Stomach (tissue), 9 donors: ENCODE data around the gene RNF208. TPM values are rescaled to one million over a fixed set of nuclear protein-coding genes. Genes with fewer than 3 reads are reported as not detected.
"Not testable (repeated sequence)": the region's sequence is repeated elsewhere in the genome, so short reads cannot be mapped to it uniquely, and the experiment has no call there.

Experiments used
- DNase-seq, 2 donors: peaks; one replicate each; pipeline versions ENCODE4 v3.0.0 to v3.0.0-alpha.2; 2013 to 2019
- H3K27ac ChIP-seq, 5 donors: fragments of 200-600 bp in 4 of 5; sonication (generic) in 4 of 5; one replicate each; pipeline ENCODE4 v1.5.1; 2013 to 2019; ENCODE audit warnings: mild to moderate bottlenecking in 1 of 5, moderate library complexity in 1 of 5
- H3K27me3 ChIP-seq, 3 donors: fragments of 200-600 bp; sonication (generic); one replicate each; pipeline ENCODE4 v1.5.1; 2017 to 2019; ENCODE audit warnings: mixed run types in 1 of 3
- H3K36me3 ChIP-seq, 4 donors: fragments of 200-600 bp; sonication (generic); 1 replicate in 3 of 4; 2 replicates in 1 of 4; pipeline ENCODE4 v1.5.1; 2016 to 2019
- H3K4me1 ChIP-seq, 4 donors: fragments of 200-600 bp; sonication (generic); one replicate each; pipeline ENCODE4 v1.5.1; 2016 to 2019
- H3K4me3 ChIP-seq, 4 donors: fragments of 200-600 bp; sonication (generic) in 3 of 4; one replicate each; pipeline ENCODE4 v1.5.1; 2016 to 2019; ENCODE audit warnings: mild to moderate bottlenecking in 1 of 4
- H3K9me3 ChIP-seq, 4 donors: fragments of 200-600 bp; sonication (generic); one replicate each; pipeline ENCODE4 v1.5.1; 2016 to 2019
- EP300 ChIP-seq: sonication (generic); formaldehyde crosslinking; IDR thresholded peaks from one replicate; pipeline ENCODE4 v1.6.1; 2017; ENCODE audit warnings: antibody characterized with exemption
- POLR2A ChIP-seq, 4 donors: fragments of 450-650 bp; IDR thresholded peaks; one replicate each; pipeline ENCODE4 v1.6.1; 2016; ENCODE audit warnings: antibody characterized with exemption in 4 of 4, control low read depth in 2 of 4, mild to moderate bottlenecking in 1 of 4, moderate library complexity in 1 of 4
- POLR2AphosphoS5 ChIP-seq, 3 donors: sonication (generic); formaldehyde crosslinking; IDR thresholded peaks; one replicate each; pipeline ENCODE4 v1.6.1; 2016; ENCODE audit warnings: antibody characterized with exemption in 3 of 3
- WGBS, 5 donors: extraction: QIAGEN DNeasy Blood & Tissue Kit in 3 of 5; methylation state at CpG; one replicate each; pipeline versions ENCODE4 v1.1.5 to v1.1.7; 2013 to 2018; 5-methylcytosine and 5-hydroxymethylcytosine counted together
- intact Hi-C: fragments of 100-400 bp; cut with DNase I; formaldehyde crosslinking; loops from one replicate; pipeline ENCODE4 v1.15.1; 2023; ENCODE audit warnings: low total_unique reads
- polyA plus RNA-seq, 3 donors: library from polyadenylated mRNA; stranded (reverse); fragments of 200-250 nt; gene quantifications; one replicate each; pipeline ENCODE4 v1.2.3, GENCODE V29; 2013
- total RNA-seq, 5 donors: library from RNA; depleted of rRNA; stranded (reverse); fragments of >200 nt; gene quantifications; one replicate each; pipeline versions ENCODE4 v1.1.0 to v1.2.3, GENCODE V29; 2014 to 2016
- TF ChIP-seq, protein P1 (sequence below), 7 experiments: fragments of 450-650 bp in 4 of 7; fragments of 200-600 bp in 3 of 7; sonication (generic) in 3 of 7; IDR thresholded peaks; one replicate each; pipeline ENCODE4 v1.5.1; 2016 to 2019; ENCODE audit warnings: antibody characterized with exemption in 7 of 7, control low read depth in 2 of 7, mild to moderate bottlenecking in 1 of 7
- donor health status: healthy with polysubstance abuse.
- donor health status: Bipolar disorder and iron deficiency.
- donor health status: healthy.

The RNF208 gene
- total and polyA plus RNA-seq, 8 donors, result 0.45 to 18.7 (median 11.8) TPM; not detected in 1

DNA sequence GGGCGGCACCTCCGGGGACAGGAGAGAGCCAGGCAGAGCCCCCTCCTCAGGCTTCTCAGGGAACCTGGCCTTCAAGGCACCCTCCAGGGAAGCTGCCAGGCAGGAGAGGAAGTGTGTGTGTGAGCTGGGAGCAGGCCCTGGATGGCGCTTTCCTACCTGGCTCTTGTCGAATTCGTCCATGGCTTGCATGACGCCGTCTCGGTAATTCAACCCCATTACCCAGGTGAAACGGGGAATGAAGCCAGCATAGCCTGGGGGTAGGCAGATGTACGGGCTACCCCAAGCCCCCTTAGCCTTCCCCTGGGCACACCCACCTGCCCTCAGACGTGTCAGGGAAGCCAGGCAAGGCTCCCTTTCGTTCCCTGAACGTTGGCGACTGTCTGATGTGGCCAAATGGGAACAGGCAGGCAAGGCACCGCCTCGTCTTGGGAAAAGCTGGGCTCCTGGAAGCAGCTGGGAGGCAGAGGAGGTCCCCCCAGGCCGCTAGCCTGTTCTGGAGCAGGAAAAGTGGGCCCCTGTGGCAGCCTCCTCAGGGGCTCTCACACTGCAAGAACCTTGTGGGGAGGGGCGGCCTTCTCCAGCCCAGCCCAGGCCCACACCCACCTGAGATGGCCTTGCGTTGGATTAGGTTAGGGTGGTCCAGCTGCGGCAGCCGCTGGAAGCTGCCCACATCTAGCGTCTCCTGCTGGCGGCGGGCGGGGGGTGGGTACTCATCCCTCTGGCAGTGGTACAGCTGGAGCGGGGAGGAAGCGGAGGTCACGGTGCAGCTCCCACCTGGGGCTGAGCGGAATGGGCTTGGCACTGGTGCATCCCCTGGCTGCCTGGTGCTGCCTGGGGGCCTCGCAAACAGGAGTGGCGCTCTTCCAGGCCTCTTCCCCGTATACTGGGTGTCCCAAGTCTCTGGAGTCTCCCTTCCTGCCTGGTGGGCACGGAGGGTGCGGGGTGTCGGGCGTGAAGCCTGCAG, 22.7 kb upstream of the RNF208 start:
- H3K4me1 ChIP-seq, result peaks cover 25 to 35% (median 33%) of the 10 kb centered on the region in 4 donors
- H3K27me3 ChIP-seq, result no peaks in the 10 kb centered on the region
- peak in 1 of 2 donors; percentile 42 for DNase-seq
- intact Hi-C loops, result no loop called here
- TF ChIP-seq, protein P1, sequence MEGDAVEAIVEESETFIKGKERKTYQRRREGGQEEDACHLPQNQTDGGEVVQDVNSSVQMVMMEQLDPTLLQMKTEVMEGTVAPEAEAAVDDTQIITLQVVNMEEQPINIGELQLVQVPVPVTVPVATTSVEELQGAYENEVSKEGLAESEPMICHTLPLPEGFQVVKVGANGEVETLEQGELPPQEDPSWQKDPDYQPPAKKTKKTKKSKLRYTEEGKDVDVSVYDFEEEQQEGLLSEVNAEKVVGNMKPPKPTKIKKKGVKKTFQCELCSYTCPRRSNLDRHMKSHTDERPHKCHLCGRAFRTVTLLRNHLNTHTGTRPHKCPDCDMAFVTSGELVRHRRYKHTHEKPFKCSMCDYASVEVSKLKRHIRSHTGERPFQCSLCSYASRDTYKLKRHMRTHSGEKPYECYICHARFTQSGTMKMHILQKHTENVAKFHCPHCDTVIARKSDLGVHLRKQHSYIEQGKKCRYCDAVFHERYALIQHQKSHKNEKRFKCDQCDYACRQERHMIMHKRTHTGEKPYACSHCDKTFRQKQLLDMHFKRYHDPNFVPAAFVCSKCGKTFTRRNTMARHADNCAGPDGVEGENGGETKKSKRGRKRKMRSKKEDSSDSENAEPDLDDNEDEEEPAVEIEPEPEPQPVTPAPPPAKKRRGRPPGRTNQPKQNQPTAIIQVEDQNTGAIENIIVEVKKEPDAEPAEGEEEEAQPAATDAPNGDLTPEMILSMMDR (IDR thresholded peaks at IDR 0.05), result no peak
- no peak for TF ChIP-seq POLR2A (IDR thresholded peaks at IDR 0.05)
- no peak for TF ChIP-seq EP300
- no peak for TF ChIP-seq POLR2AphosphoS5 (IDR thresholded peaks at IDR 0.05)
- H3K36me3 ChIP-seq, result peaks cover 16 to 22% (median 21%) of the 10 kb centered on the region in 4 donors
- no peaks in the 10 kb centered on the region for H3K9me3 ChIP-seq
- 57 to 71% (median 66%) methylated on average over 21 to 36 of the region's 36 CpGs for WGBS, 5 donors
- H3K27ac ChIP-seq, result no peak overlapping the region
- H3K4me3 ChIP-seq, result no peak overlapping the region

DNA sequence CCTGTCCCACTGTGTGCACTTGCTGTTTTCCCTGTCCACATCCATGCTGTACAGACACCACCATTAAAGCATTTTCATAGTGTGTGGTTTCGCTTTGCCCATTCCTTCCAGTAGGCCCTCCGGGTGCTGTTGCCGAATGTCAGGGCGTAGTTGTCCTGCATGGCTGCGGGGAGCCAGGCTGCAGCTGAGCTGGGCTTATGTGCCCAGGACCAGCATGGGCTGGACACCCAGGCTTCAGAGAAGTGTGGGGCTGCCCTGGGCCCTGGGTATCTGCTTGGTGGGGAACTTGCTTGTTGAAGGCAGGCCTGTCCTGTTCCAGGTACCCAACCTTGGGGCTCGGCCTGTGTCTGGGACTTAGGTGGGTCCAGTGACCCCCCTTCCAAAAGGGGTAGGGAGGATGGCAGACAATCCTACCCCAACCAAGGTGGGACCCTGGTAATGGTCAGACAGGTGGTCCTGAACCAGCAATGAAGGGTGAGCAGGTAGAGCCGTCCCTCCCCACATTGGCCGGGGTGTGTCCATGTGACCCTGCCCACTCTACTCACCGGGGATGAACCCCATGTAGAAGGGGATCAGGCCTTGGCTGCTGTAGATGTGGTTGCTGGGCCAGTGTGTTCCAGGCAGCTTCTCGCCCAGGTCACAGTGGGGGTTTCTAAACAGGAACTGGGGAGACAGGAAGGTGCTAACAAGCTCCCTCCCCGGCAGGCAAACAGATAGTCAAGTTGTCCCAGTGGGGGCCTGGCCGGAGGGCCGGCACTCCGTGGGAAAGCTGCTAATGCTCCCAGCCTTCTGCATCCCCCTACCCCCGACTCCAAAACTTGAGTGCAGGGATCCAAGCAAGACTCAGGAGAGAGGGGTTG, 21.8 kb upstream of the RNF208 start:
- DNase-seq, result no peak
- Histone ChIP-seq H3K27ac (no peak overlapping the region), H3K9me3 (no peaks in the 10 kb centered on the region), H3K36me3 (peaks cover 16 to 22% (median 21%) of the 10 kb centered on the region in 4 donors), H3K27me3 (no peaks in the 10 kb centered on the region), H3K4me1 (peaks cover 28 to 44% (median 42%) of the 10 kb centered on the region in 4 donors), H3K4me3 (peak overlapping the region in 1 of 4 donors; percentile 12)
- intact Hi-C loops, result no loop called here
- no peak for TF ChIP-seq EP300
- TF ChIP-seq POLR2AphosphoS5 (IDR thresholded peaks at IDR 0.05), result peak in 2 of 3 donors; percentile 21 to 34
- WGBS, 5 donors, result 58 to 66% (median 62%) methylated on average over 8 to 15 of the region's 15 CpGs

DNA sequence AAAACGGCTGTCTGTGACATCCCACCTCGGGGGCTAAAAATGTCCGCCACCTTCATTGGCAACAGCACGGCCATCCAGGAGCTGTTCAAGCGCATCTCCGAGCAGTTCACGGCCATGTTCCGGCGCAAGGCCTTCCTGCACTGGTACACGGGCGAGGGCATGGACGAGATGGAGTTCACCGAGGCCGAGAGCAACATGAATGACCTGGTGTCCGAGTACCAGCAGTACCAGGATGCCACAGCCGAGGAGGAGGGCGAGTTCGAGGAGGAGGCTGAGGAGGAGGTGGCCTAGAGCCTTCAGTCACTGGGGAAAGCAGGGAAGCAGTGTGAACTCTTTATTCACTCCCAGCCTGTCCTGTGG, 21.2 kb upstream of the RNF208 start:
- 87 to 92% (median 88%) methylated on average over 15 to 18 of the region's 18 CpGs for WGBS, 5 donors
- peak overlapping the region in 3 of 4 donors; percentile 75 to 94 (median 89) for H3K4me3 ChIP-seq
- H3K4me1 ChIP-seq, result peaks cover 28 to 50% (median 48%) of the 10 kb centered on the region in 4 donors
- H3K27ac ChIP-seq, H3K9me3 ChIP-seq, intact Hi-C loops, DNase-seq, H3K27me3 ChIP-seq: not testable (repeated sequence)
- peaks cover 16 to 22% (median 21%) of the 10 kb centered on the region in 4 donors for H3K36me3 ChIP-seq

DNA sequence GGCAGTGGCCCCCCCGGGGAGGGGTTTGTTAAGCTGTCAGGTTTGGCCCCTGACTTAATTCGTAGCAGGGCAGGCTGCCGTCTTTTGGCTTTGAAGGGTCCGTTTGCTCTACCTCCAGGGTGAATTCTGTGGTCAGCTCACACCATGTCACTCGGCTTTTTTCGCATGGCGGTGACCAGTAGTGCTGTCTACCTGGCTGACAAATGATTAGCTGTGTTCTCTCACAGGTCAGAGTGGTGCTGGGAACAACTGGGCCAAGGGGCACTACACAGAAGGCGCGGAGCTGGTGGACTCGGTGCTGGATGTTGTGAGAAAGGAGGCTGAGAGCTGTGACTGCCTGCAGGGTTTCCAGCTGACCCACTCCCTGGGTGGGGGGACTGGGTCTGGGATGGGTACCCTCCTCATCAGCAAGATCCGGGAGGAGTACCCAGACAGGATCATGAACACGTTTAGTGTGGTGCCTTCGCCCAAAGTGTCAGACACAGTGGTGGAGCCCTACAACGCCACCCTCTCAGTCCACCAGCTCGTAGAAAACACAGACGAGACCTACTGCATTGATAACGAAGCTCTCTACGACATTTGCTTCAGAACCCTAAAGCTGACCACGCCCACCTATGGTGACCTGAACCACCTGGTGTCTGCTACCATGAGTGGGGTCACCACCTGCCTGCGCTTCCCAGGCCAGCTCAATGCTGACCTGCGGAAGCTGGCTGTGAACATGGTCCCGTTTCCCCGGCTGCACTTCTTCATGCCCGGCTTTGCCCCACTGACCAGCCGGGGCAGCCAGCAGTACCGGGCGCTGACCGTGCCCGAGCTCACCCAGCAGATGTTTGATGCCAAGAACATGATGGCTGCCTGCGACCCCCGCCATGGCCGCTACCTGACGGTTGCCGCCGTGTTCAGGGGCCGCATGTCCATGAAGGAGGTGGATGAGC, 20.5 kb upstream of the RNF208 start:
- no peak for TF ChIP-seq EP300
- no peak for TF ChIP-seq POLR2A (IDR thresholded peaks at IDR 0.05)
- peak in 1 of 3 donors; percentile 4 for TF ChIP-seq POLR2AphosphoS5 (IDR thresholded peaks at IDR 0.05)
- TF ChIP-seq, protein P1 (IDR thresholded peaks at IDR 0.05), result no peak
- peaks cover 16 to 22% (median 21%) of the 10 kb centered on the region in 4 donors for H3K36me3 ChIP-seq
- no peaks in the 10 kb centered on the region for H3K9me3 ChIP-seq
- H3K4me1 ChIP-seq, result peaks cover 30 to 57% (median 55%) of the 10 kb centered on the region in 4 donors
- peak overlapping the region; percentile 82 to 97 (median 92) for H3K27ac ChIP-seq
- 54 to 69% (median 59%) methylated on average over 35 to 36 of the region's 36 CpGs for WGBS, 5 donors
- peak overlapping the region; percentile 73 to 94 (median 82) for H3K4me3 ChIP-seq
- no peaks in the 10 kb centered on the region for H3K27me3 ChIP-seq
- intact Hi-C loops, result no loop called here
- DNase-seq, result no peak
